Panc1 (cell line): Measurements from ENCODE around the gene STX7. TPM values are rescaled to one million over a fixed set of nuclear protein-coding genes. Genes with fewer than 3 reads are reported as not detected.

Experiments used
- ATAC-seq: fragments of 200-7000 bp; cut with Tn5 transposase; 2 replicates; pipeline ENCODE4 v1.9.1; 2020; ENCODE audit warnings: mild to moderate bottlenecking, moderate library complexity
- BruUV-seq: library from RNA; stranded (reverse); fragments of 400-500 nt; replicated peaks from 2 replicates; lab custom pipeline; 2021; lab: Mats Ljungman, UMichigan
- CTCF ChIA-PET: fragments of 300-600 bp; sonication (Branson Sonifier 250); formaldehyde crosslinking; loops from one replicate; lab custom pipeline; 2022; ENCODE audit warnings: antibody characterized with exemption; lab: Charles Lee
- POLR2A ChIA-PET: fragments of 300-600 bp; sonication (Branson Sonifier 250); formaldehyde crosslinking; loops from one replicate; lab custom pipeline; 2022; ENCODE audit warnings: antibody characterized with exemption; lab: Charles Lee
- DNase-seq: peaks from one replicate; pipeline ENCODE4 v3.0.0-alpha.2; 2010; ENCODE audit warnings: low read depth, low spot score
- H3K27ac ChIP-seq: 2 replicates; pipeline ENCODE4 v1.5.1; 2011; ENCODE audit warnings: mild to moderate bottlenecking, low read length, inconsistent platforms
- H3K27me3 ChIP-seq: fragments of 200-500 bp; sonication (Bioruptor generic); 2 replicates; pipeline ENCODE4 v1.6.0; 2014; ENCODE audit warnings: low read length, inconsistent platforms; ENCODE audit not compliant: control insufficient read depth, insufficient read depth
- H3K36me3 ChIP-seq: fragments of 200-500 bp; sonication (Bioruptor generic); 2 replicates; pipeline ENCODE4 v1.5.1; 2014; ENCODE audit warnings: inconsistent platforms, mild to moderate bottlenecking, low read length, moderate library complexity; ENCODE audit not compliant: control insufficient read depth, insufficient read depth
- H3K4me1 ChIP-seq: 2 replicates; pipeline ENCODE4 v1.5.1; 2011; ENCODE audit warnings: inconsistent platforms, mild to moderate bottlenecking, low read length, moderate library complexity; ENCODE audit not compliant: control insufficient read depth, insufficient read depth
- H3K4me3 ChIP-seq, 2 experiments: 2 replicates each; pipeline ENCODE4 v1.5.1; 2011 to 2012; ENCODE audit warnings: low read depth in 2 of 2, low read length in 2 of 2, mild to moderate bottlenecking in 2 of 2, inconsistent platforms in 1 of 2, moderate library complexity in 1 of 2
- H3K9me3 ChIP-seq: fragments of 200-500 bp; sonication (Bioruptor generic); 2 replicates; pipeline ENCODE4 v1.5.1; 2014; ENCODE audit warnings: low read depth, mild to moderate bottlenecking, inconsistent platforms, low read length, moderate library complexity; ENCODE audit not compliant: control insufficient read depth, insufficient read depth
- POLR2AphosphoS5 ChIP-seq: IDR thresholded peaks from 2 replicates; pipeline ENCODE4 v1.6.1; 2012; ENCODE audit warnings: mild to moderate bottlenecking, low read depth, low read length, moderate library complexity
- SIN3A ChIP-seq: IDR thresholded peaks from 2 replicates; pipeline ENCODE4 v1.6.1; 2012; ENCODE audit warnings: low read depth, mild to moderate bottlenecking, low read length, moderate library complexity, borderline replicate concordance; ENCODE audit not compliant: insufficient read depth
- TCF7L2 ChIP-seq: IDR thresholded peaks from 2 replicates; pipeline ENCODE4 v1.6.1; 2011; ENCODE audit warnings: mild to moderate bottlenecking, low read depth, low read length, inconsistent platforms
- in situ Hi-C: cut with HindIII; loops from 2 replicates; pipeline ENCODE4 v1.10.0; 2016; ENCODE audit warnings: low sequenced_read_pairs, low pct_unique_long_range_greater_than_20kb
- intact Hi-C: fragments of 100-400 bp; cut with micrococcal nuclease; formaldehyde crosslinking; loops from one replicate; pipeline ENCODE4 v1.10.0; 2022; ENCODE audit not compliant: unreplicated experiment
- total RNA-seq: library from RNA; stranded (reverse); gene quantifications from one replicate; pipeline ENCODE4 v1.2.1, GENCODE V29; 2021; ENCODE audit not compliant: unreplicated experiment
- TF ChIP-seq, protein P1 (sequence below): fragments of 450-650 bp; IDR thresholded peaks from 2 replicates; pipeline ENCODE4 v1.5.1; 2017; ENCODE audit warnings: mild to moderate bottlenecking
- TF ChIP-seq, protein P2 (sequence below), 2 experiments: IDR thresholded peaks; 2 replicates each; pipeline ENCODE4 v1.6.1; 2011 to 2012; ENCODE audit warnings: low read depth in 2 of 2, control low read depth in 1 of 2, low read length in 1 of 2, mild to moderate bottlenecking in 1 of 2, moderate library complexity in 1 of 2; ENCODE audit not compliant: insufficient read depth in 1 of 2

Gene STX7
- total RNA-seq, 1 experiment from 2014 or later = 40.6 TPM

DNA sequence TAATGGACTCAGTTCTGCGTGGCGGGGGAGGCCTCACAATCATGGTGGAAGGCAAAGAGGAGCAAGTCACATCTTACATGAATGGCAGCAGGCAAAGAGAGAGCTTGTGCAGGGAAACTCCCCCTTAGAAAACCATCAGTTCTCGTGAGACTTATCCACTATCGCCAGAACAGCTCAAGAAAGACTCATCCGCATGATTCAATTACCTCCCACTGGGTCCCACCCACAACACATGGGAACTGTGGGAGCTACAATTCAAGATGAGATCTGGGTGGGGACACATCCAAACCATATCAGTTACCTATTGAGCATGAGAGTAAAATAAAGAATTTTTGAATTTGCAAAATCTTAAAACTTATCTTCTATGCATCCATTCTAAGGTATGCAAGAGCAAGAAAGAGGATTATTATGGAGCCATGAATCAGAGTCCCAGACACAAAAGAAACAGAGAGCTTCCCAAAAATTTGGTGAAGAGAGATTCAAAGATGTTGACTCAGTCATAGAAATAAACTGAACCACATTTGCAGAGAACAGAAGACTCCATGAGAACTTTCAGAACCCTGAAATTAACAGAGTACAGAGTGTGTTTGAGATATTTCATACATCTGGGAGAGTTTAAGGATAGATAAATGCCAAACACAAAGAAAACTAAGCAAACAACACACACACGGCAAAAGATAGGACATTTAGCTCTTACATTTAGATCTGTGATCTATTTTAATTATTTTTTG, 94.5 kb downstream of the STX7 start:
- H3K27ac ChIP-seq = no peak overlapping the region
- no peaks in the 10 kb centered on the region for H3K36me3 ChIP-seq
- DNase-seq (no peak), ATAC-seq (no peak)
- ChIA-PET CTCF (interaction anchor here (0.7 kb wide), 1 partner anchor 66 kb away, joined by 3 read pairs; no protein-coding TSS in a partner anchor), POLR2A (no interaction called here)
- H3K4me3 ChIP-seq = no peak overlapping the region
- in situ Hi-C loops (no loop called here), intact Hi-C loops (no loop called here)
- no peaks in the 10 kb centered on the region for H3K4me1 ChIP-seq
- BruUV-seq = no TSS peak
- TF ChIP-seq POLR2AphosphoS5 (no peak), SIN3A (no peak), TCF7L2 (no peak)
- TF ChIP-seq, protein P1, sequence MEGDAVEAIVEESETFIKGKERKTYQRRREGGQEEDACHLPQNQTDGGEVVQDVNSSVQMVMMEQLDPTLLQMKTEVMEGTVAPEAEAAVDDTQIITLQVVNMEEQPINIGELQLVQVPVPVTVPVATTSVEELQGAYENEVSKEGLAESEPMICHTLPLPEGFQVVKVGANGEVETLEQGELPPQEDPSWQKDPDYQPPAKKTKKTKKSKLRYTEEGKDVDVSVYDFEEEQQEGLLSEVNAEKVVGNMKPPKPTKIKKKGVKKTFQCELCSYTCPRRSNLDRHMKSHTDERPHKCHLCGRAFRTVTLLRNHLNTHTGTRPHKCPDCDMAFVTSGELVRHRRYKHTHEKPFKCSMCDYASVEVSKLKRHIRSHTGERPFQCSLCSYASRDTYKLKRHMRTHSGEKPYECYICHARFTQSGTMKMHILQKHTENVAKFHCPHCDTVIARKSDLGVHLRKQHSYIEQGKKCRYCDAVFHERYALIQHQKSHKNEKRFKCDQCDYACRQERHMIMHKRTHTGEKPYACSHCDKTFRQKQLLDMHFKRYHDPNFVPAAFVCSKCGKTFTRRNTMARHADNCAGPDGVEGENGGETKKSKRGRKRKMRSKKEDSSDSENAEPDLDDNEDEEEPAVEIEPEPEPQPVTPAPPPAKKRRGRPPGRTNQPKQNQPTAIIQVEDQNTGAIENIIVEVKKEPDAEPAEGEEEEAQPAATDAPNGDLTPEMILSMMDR = no peak
- TF ChIP-seq, protein P2, sequence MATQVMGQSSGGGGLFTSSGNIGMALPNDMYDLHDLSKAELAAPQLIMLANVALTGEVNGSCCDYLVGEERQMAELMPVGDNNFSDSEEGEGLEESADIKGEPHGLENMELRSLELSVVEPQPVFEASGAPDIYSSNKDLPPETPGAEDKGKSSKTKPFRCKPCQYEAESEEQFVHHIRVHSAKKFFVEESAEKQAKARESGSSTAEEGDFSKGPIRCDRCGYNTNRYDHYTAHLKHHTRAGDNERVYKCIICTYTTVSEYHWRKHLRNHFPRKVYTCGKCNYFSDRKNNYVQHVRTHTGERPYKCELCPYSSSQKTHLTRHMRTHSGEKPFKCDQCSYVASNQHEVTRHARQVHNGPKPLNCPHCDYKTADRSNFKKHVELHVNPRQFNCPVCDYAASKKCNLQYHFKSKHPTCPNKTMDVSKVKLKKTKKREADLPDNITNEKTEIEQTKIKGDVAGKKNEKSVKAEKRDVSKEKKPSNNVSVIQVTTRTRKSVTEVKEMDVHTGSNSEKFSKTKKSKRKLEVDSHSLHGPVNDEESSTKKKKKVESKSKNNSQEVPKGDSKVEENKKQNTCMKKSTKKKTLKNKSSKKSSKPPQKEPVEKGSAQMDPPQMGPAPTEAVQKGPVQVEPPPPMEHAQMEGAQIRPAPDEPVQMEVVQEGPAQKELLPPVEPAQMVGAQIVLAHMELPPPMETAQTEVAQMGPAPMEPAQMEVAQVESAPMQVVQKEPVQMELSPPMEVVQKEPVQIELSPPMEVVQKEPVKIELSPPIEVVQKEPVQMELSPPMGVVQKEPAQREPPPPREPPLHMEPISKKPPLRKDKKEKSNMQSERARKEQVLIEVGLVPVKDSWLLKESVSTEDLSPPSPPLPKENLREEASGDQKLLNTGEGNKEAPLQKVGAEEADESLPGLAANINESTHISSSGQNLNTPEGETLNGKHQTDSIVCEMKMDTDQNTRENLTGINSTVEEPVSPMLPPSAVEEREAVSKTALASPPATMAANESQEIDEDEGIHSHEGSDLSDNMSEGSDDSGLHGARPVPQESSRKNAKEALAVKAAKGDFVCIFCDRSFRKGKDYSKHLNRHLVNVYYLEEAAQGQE (IDR thresholded peaks at IDR 0.05; ENCODE audit: insufficient read depth in 1 of 2, low read depth in 2 of 2, low read length in 1 of 2) = no peak
- no peaks in the 10 kb centered on the region for H3K27me3 ChIP-seq
- H3K9me3 ChIP-seq = no peaks in the 10 kb centered on the region

DNA sequence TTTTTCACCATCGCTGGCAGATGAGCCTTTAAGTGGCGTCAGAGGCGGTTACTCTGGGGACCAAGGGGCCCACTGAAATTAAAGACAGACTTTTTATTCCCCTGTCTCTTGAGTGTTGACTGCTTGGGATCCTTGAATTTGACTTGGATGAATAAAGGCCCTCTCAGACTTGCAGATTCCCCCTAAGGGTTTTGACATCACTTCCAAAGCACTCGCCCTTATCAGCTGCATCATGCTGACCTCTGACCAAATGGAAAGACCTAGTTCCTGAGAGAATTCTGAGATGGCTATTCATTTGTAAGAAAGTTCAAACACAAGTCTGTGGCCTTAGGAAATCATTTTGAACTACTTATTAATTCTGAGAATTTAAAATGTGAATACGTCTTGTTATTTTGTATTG, 98.2 kb downstream of the STX7 start:
- POLR2A ChIA-PET = no interaction called here
- no TSS peak for BruUV-seq
- in situ Hi-C loops (no loop called here), intact Hi-C loops (no loop called here)
- peaks cover 2% of the 10 kb centered on the region; the same call in 1 of the 2 replicates for H3K27me3 ChIP-seq
- H3K9me3 ChIP-seq = no peaks in the 10 kb centered on the region
- no peaks in the 10 kb centered on the region for H3K36me3 ChIP-seq
- H3K27ac ChIP-seq = no peak overlapping the region
- no peak overlapping the region for H3K4me3 ChIP-seq
- CTCF ChIA-PET = no interaction called here
- ATAC-seq = no peak
- H3K4me1 ChIP-seq = no peaks in the 10 kb centered on the region
- DNase-seq = no peak
- TF ChIP-seq, protein P1 = no peak
- TF ChIP-seq TCF7L2 = no peak
- TF ChIP-seq, protein P2 (IDR thresholded peaks at IDR 0.05; ENCODE audit: insufficient read depth in 1 of 2, low read depth in 2 of 2, low read length in 1 of 2) = no peak
- no peak for TF ChIP-seq SIN3A
- TF ChIP-seq POLR2AphosphoS5 = no peak
